IMR-90 (cell line): ENCODE measurements around the gene TTC39B.

Source experiments
- CEBPB ChIP-seq: IDR thresholded peaks from 2 replicates; pipeline ENCODE4 v1.6.1; 2012; ENCODE audit warnings: low read depth, low read length, improper control_type of control experiment
- CHD1 ChIP-seq: IDR thresholded peaks from 2 replicates; pipeline ENCODE4 v1.6.1; 2012; ENCODE audit warnings: low read depth, low read length, improper control_type of control experiment
- CTCF ChIP-seq: conservative IDR thresholded peaks from 2 replicates; pipeline ENCODE4 v1.5.1; 2012; ENCODE audit warnings: mild to moderate bottlenecking, low read depth, low read length, improper control_type of control experiment
- ELK1 ChIP-seq: fragments of 150-350 bp; IDR thresholded peaks from 2 replicates; pipeline ENCODE4 v1.6.1; 2016; ENCODE audit warnings: low read depth, mild to moderate bottlenecking, low read length, moderate library complexity, borderline replicate concordance
- FOS ChIP-seq: fragments of 150-350 bp; IDR thresholded peaks from 2 replicates; pipeline ENCODE4 v1.6.1; 2016; ENCODE audit warnings: low read depth, low read length
- MAFK ChIP-seq: IDR thresholded peaks from 2 replicates; pipeline ENCODE4 v1.6.1; 2012; ENCODE audit warnings: low read depth, low read length, improper control_type of control experiment
- MXI1 ChIP-seq: IDR thresholded peaks from 2 replicates; pipeline ENCODE4 v1.6.1; 2012; ENCODE audit warnings: low read depth, mild to moderate bottlenecking, low read length, moderate library complexity, borderline replicate concordance
- NFE2L2 ChIP-seq: fragments of 150-350 bp; IDR thresholded peaks from 2 replicates; pipeline ENCODE4 v1.6.1; 2016; ENCODE audit warnings: low read depth, mild to moderate bottlenecking, low read length
- POLR2A ChIP-seq: IDR thresholded peaks from 2 replicates; pipeline ENCODE4 v1.6.1; 2012; ENCODE audit warnings: mild to moderate bottlenecking, low read depth, low read length
- RAD21 ChIP-seq: IDR thresholded peaks from 2 replicates; pipeline ENCODE4 v1.6.1; 2012; ENCODE audit warnings: low read length, improper control_type of control experiment
- RFX5 ChIP-seq: IDR thresholded peaks from 2 replicates; pipeline ENCODE4 v1.8.0; 2012; ENCODE audit warnings: low read depth, mild to moderate bottlenecking, low read length, moderate library complexity
- SMC3 ChIP-seq: fragments of 150-350 bp; IDR thresholded peaks from 2 replicates; pipeline ENCODE4 v1.6.1; 2016; ENCODE audit warnings: low read depth, mild to moderate bottlenecking, antibody characterized with exemption, low read length, moderate library complexity
- USF2 ChIP-seq: fragments of 150-350 bp; IDR thresholded peaks from 2 replicates; pipeline ENCODE4 v1.6.1; 2017; ENCODE audit warnings: mild to moderate bottlenecking, antibody characterized with exemption, low read length, low read depth

GRCh38 chr9:15200111-15200510, 106.9 kb downstream of the TTC39B start:
- no peak for TF ChIP-seq CTCF
- no peak for TF ChIP-seq USF2
- TF ChIP-seq FOS: no peak
- TF ChIP-seq MAFK: no peak
- TF ChIP-seq MXI1: no peak
- TF ChIP-seq POLR2A: no peak
- TF ChIP-seq ELK1: no peak
- TF ChIP-seq RAD21: no peak
- no peak for TF ChIP-seq RFX5
- TF ChIP-seq CHD1: no peak
- TF ChIP-seq CEBPB: no peak
- TF ChIP-seq NFE2L2: no peak
- TF ChIP-seq SMC3: no peak
